Left lung (tissue), 10 donors: ENCODE data around the gene CALML4. TPM values are rescaled to one million over a fixed set of nuclear protein-coding genes. Genes with fewer than 3 reads are reported as not detected.
A peak's percentile ranks its signal among the peaks of the same experiment; 100 is the strongest.
"Not testable (repeated sequence)": the region's sequence is repeated elsewhere in the genome, so short reads cannot be mapped to it uniquely, and the experiment has no call there.

Experiments used
- ATAC-seq: fragments of 200-7000 bp; cut with Tn5 transposase; one replicate; pipeline ENCODE4 v1.9.1; 2020; ENCODE audit warnings: moderate library complexity
- DNase-seq, 4 donors: peaks; one replicate each; pipeline ENCODE4 v3.0.0-alpha.2; 2013 to 2020
- H3K27ac ChIP-seq, 2 donors: fragments of 200-600 bp; sonication (generic) in 1 of 2; one replicate each; pipeline versions ENCODE4 v1.5.0 to v1.8.0; 2020 to 2021
- H3K27me3 ChIP-seq, 2 donors: fragments of 200-600 bp; sonication (generic) in 1 of 2; one replicate each; pipeline versions ENCODE4 v1.5.0 to v1.8.0; 2020 to 2021
- H3K36me3 ChIP-seq, 2 donors: fragments of 200-600 bp; sonication (generic) in 1 of 2; one replicate each; pipeline versions ENCODE4 v1.5.0 to v1.8.0; 2020 to 2021
- H3K4me1 ChIP-seq, 2 donors: fragments of 200-600 bp; one replicate each; pipeline ENCODE4 v1.8.0; 2021
- H3K4me3 ChIP-seq, 2 donors: fragments of 200-600 bp; sonication (generic) in 1 of 2; one replicate each; pipeline versions ENCODE4 v1.5.0 to v1.8.0; 2020 to 2021; ENCODE audit warnings: mild to moderate bottlenecking in 1 of 2
- H3K9me3 ChIP-seq, 2 donors: fragments of 200-600 bp; sonication (generic) in 1 of 2; one replicate each; pipeline versions ENCODE4 v1.5.0 to v1.8.0; 2020 to 2021
- intact Hi-C, 2 donors: fragments of 100-400 bp; cut with DNase I; formaldehyde crosslinking; loops; one replicate each; pipeline versions ENCODE4 v1.11.2 to v1.14.2; 2022
- polyA plus RNA-seq, 6 donors: library from polyadenylated mRNA; unstranded; fragments of 120-200 nt; gene quantifications; one replicate each; pipeline ENCODE4 v1.2.1, GENCODE V29; 2013; ENCODE audit not compliant: insufficient read length in 6 of 6
- total RNA-seq, 2 donors: library from RNA; stranded (reverse); fragmentation: NEBNext Ultra II Directional; extraction: Animal tissue kit (Norgen Biotek cat#: 25700); gene quantifications; one replicate each; pipeline ENCODE4 v1.2.1, GENCODE V29; 2021
- TF ChIP-seq, protein P1 (sequence below), 2 donors: fragments of 200-600 bp; sonication (generic) in 1 of 2; IDR thresholded peaks; one replicate each; pipeline versions ENCODE4 v1.5.0 to v1.8.0; 2021; ENCODE audit warnings: antibody characterized with exemption in 2 of 2
- donor health status: DM: no; HTN: yes; CAD: no.
- donor health status: DM: no; HTN: no; CAD: no.

CALML4 gene
- total and polyA plus RNA-seq, 8 donors, result 3.0 to 20.2 (median 13.2) TPM

DNA sequence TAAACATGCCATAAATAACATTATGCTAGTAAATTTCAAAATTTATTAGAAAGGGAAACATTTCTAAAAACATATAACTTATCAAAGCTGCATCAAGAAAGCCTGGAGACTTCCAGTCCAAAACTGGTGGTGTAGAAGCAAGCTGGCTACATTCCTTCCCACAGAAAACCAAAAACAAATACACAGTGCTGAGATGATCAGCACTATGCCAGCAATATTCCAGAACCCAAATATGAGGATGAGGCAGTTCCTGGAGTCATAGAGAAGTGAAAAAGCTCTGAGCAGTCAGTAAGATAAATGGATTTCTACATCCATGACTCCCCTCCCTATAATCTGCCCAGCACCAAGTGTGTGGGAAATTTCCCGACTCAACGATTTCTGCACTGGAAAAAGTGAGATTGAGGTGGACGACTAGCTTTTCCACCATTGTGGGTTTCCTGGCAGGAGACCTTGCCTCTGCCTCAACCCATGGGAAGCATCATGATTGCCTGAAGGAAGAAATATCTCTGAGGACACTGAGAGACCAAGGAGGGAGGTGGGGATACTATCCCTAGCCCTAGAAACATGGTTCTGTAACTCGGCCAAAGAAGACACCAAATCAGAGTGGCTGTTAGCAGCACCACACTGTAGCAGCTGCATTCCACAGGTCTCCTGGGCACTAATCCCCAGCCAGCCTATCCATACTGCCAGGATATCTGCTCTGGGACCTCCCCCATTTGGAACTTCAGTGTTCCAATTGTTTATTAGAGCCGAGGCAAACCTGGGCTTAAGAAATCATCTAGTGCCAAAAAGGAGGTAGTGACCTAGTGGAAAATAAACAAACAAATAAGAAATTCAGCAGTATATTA lies 36.2 kb upstream of the CALML4 start:
- no peak for DNase-seq
- no peak overlapping the region for H3K27ac ChIP-seq
- no peaks in the 10 kb centered on the region for H3K27me3 ChIP-seq
- peaks cover 0 to 24% of the 10 kb centered on the region in 2 donors for H3K9me3 ChIP-seq
- TF ChIP-seq, protein P1, sequence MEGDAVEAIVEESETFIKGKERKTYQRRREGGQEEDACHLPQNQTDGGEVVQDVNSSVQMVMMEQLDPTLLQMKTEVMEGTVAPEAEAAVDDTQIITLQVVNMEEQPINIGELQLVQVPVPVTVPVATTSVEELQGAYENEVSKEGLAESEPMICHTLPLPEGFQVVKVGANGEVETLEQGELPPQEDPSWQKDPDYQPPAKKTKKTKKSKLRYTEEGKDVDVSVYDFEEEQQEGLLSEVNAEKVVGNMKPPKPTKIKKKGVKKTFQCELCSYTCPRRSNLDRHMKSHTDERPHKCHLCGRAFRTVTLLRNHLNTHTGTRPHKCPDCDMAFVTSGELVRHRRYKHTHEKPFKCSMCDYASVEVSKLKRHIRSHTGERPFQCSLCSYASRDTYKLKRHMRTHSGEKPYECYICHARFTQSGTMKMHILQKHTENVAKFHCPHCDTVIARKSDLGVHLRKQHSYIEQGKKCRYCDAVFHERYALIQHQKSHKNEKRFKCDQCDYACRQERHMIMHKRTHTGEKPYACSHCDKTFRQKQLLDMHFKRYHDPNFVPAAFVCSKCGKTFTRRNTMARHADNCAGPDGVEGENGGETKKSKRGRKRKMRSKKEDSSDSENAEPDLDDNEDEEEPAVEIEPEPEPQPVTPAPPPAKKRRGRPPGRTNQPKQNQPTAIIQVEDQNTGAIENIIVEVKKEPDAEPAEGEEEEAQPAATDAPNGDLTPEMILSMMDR (IDR thresholded peaks at IDR 0.05), result no peak
- H3K4me3 ChIP-seq, result no peak overlapping the region
- intact Hi-C loops, result no loop called here
- ATAC-seq, result no peak
- H3K36me3 ChIP-seq, result no peaks in the 10 kb centered on the region
- no peaks in the 10 kb centered on the region for H3K4me1 ChIP-seq

DNA sequence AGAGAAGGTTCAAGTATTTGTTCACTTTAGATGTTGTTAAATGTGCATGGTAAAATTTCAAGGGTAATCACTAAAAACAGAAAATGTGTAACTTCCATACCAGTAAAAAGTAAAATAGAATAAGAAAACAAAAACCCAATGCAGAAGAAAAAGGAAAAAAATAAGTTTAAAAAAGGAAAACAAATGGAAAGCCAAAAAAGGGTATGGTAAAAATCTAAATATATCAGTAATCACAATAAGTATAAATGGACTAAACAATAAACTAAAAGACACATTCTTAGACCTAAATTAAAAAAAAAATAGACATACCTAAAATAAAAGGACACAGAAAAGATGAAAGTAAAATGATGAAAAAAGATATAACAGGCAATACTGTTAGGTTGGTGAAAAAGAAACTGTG lies 33.9 kb upstream of the CALML4 start:
- Histone ChIP-seq H3K27ac (no peak overlapping the region), H3K9me3 (peaks cover 0 to 14% of the 10 kb centered on the region in 2 donors), H3K4me3 (no peak overlapping the region), H3K27me3 (no peaks in the 10 kb centered on the region), H3K36me3 (no peaks in the 10 kb centered on the region), H3K4me1 (no peaks in the 10 kb centered on the region)
- DNase-seq, result no peak
- ATAC-seq, result no peak
- TF ChIP-seq, protein P1 (IDR thresholded peaks at IDR 0.05), result no peak
- intact Hi-C loops, result no loop called here

DNA sequence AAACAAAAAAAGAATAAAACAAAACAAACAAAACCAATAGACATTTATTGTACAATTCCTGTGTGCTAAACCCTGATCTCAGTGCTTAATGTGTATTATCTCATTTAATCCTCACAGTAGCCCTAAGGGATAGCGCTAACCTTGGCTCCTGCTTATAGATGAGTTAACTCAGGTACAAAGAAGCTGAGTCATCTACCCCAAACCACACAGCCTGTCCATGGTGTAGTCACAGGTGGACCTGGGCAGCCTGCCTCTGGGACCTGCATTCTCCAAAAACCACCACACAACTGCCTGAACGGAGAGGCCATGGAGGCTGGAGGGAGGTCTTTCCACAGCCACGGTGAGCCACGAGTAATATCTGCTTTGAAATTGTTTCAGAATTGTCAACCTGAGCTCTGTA lies 29.9 kb upstream of the CALML4 start:
- Histone ChIP-seq H3K27me3 (no peaks in the 10 kb centered on the region), H3K9me3 (no peaks in the 10 kb centered on the region), H3K4me3 (no peak overlapping the region), H3K36me3 (no peaks in the 10 kb centered on the region), H3K4me1 (peaks cover 3 to 20% of the 10 kb centered on the region in 2 donors), H3K27ac (no peak overlapping the region)
- TF ChIP-seq, protein P1 (IDR thresholded peaks at IDR 0.05), result no peak
- no peak for DNase-seq
- intact Hi-C loops, result no loop called here
- no peak for ATAC-seq

DNA sequence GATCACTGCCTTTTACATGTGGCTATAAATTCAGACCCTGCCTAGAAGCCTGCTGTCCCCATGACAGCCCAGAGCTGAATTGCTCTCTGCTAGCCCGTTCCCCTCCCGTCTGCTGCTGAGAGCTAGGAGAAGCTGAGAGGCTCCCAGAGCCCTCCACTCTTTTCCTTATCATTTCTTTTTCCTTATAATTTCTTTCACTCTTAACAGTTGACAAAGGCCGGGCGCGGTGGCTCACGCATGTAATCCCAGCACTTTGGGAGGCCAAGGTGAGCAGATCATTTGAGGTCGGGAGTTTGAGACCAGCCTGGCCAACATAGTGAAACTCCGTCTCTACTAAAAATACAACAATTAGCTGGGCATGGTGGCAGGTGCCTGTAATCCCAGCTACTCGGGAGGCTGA lies 29.4 kb upstream of the CALML4 start:
- DNase-seq, intact Hi-C loops, H3K4me3 ChIP-seq, H3K27me3 ChIP-seq, H3K36me3 ChIP-seq, ATAC-seq, H3K9me3 ChIP-seq, H3K27ac ChIP-seq: not testable (repeated sequence)
- peaks cover 3 to 23% of the 10 kb centered on the region in 2 donors for H3K4me1 ChIP-seq

DNA sequence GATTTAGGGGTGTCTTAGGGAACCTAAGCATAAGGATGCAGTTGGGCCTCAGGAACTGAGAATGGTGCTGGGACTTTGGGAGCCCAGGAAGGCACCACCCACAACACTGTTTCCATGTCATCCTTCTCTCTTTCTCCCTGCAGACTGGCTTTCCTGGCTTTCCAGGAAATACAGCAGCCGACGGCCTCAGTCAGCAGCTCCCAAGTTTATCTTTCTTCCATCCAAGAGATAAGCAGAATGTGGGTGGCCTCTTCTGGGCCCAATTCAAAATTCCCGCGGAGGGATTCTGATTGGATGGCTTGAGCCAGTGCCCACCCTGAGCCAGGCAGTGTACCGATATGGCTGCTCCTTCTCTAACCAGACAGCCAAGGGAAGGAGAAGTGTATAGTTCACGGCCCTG lies 28.9 kb upstream of the CALML4 start:
- intact Hi-C loops, result no loop called here
- H3K4me1 ChIP-seq, result peaks cover 3 to 23% of the 10 kb centered on the region in 2 donors
- TF ChIP-seq, protein P1 (IDR thresholded peaks at IDR 0.05), result no peak

More for the DNA sequence above, 28.9 kb upstream of the CALML4 start:
- no peaks in the 10 kb centered on the region for H3K9me3 ChIP-seq
- no peaks in the 10 kb centered on the region for H3K27me3 ChIP-seq
- H3K36me3 ChIP-seq, result no peaks in the 10 kb centered on the region
- ATAC-seq (no peak), DNase-seq (peak in 1 of 4 donors; percentile 59)
- no peak overlapping the region for H3K4me3 ChIP-seq
- no peak overlapping the region for H3K27ac ChIP-seq
